Limb (tissue), 2 donors: ENCODE measurements around the gene TXNDC12.
"Not testable (repeated sequence)": the region's sequence is repeated elsewhere in the genome, so short reads cannot be mapped to it uniquely, and the experiment has no call there.

ENCODE experiments used
- DNase-seq, 2 donors: peaks; one replicate each; pipeline ENCODE4 v3.0.0-alpha.2; 2016; ENCODE audit errors: extremely low spot score in 2 of 2

Gene TXNDC12

GRCh38 chr1:52049337-52049736 lies 5.7 kb downstream of the TXNDC12 start:
- not testable (repeated sequence) for DNase-seq

GRCh38 chr1:52045666-52046195 lies 9.3 kb downstream of the TXNDC12 start:
- DNase-seq, result not testable (repeated sequence)

- no peak for DNase-seq
These were observed 9.8 kb downstream of the TXNDC12 start for GRCh38 chr1:52045236-52045635.

GRCh38 chr1:52041551-52042185 lies 13.3 kb downstream of the TXNDC12 start:
- no peak for DNase-seq

GRCh38 chr1:52037909-52038308 lies 17.1 kb downstream of the TXNDC12 start:
- no peak for DNase-seq

GRCh38 chr1:52037402-52037814 lies 17.6 kb downstream of the TXNDC12 start:
- DNase-seq, result no peak

GRCh38 chr1:52034050-52034384 lies 21.0 kb downstream of the TXNDC12 start:
- no peak for DNase-seq

- peak; percentile 90 to 93 for DNase-seq
These were observed 21.6 kb downstream of the TXNDC12 start, which contains the start of gene KTI12 for GRCh38 chr1:52033190-52034049. Gene KTI12 (minus strand): TSS chr1:52033810. CDS start chr1:52033761, 49 bp downstream.

- peak; percentile 5 to 48 for DNase-seq
These were observed 22.2 kb downstream of the TXNDC12 start for GRCh38 chr1:52032785-52033131.

- DNase-seq, result no peak
These were observed 22.7 kb downstream of the TXNDC12 start for GRCh38 chr1:52032124-52032784.

- not testable (repeated sequence) for DNase-seq
These were observed 26.2 kb downstream of the TXNDC12 start for GRCh38 chr1:52028839-52029238.

GRCh38 chr1:52028328-52028727 lies 26.7 kb downstream of the TXNDC12 start:
- no peak for DNase-seq

GRCh38 chr1:52026278-52026677 lies 28.7 kb downstream of the TXNDC12 start:
- DNase-seq, result no peak

GRCh38 chr1:52022133-52022532 lies 32.9 kb downstream of the TXNDC12 start:
- no peak for DNase-seq

- DNase-seq, result no peak
These were observed 46.8 kb downstream of the TXNDC12 start for GRCh38 chr1:52008071-52008809.

- no peak for DNase-seq
These were observed 47.6 kb downstream of the TXNDC12 start for GRCh38 chr1:52007215-52008002.

- DNase-seq, result not testable (repeated sequence)
These were observed 48.9 kb downstream of the TXNDC12 start for GRCh38 chr1:52006081-52006553.

GRCh38 chr1:52005548-52005947 lies 49.4 kb downstream of the TXNDC12 start:
- DNase-seq, result not testable (repeated sequence)

- DNase-seq, result no peak
These were observed 51.1 kb downstream of the TXNDC12 start for GRCh38 chr1:52003877-52004276.
